ENCODE data around the gene FYN. TPM values are rescaled to one million over a fixed set of nuclear protein-coding genes. Genes with fewer than 3 reads are reported as not detected.

FYN gene
- total and polyA plus RNA-seq, 10 of the 15 experiments (the other 5 are each of a cell fraction or from before 2014, with no cell fraction given), result 51.4 to 247 (median 138) TPM

GRCh38 chr6:111653434-111653833, 219.8 kb downstream of the FYN start (continued):
- no peak for TF ChIP-seq E2F8 (IDR thresholded peaks at IDR 0.05; ENCODE audit: low read depth, partially characterized antibody)
- no peak for TF ChIP-seq HCFC1 (IDR thresholded peaks at IDR 0.05; ENCODE audit: low read length)
- TF ChIP-seq MYC (IDR thresholded peaks at IDR 0.05; ENCODE audit: insufficient read depth, insufficient read length, insufficient replicate concordance, low read length, severe bottlenecking), result no peak
- TF ChIP-seq CREM (IDR thresholded peaks at IDR 0.05; ENCODE audit: low read depth), result no peak

GRCh38 chr6:111652156-111652555, 221.1 kb downstream of the FYN start:
- 0% methylated on average over 5 of the region's 5 CpGs for WGBS (ENCODE audit: insufficient coverage, insufficient replicate concordance, low lambda C conversion rate, missing lambda C conversion rate)
- Histone ChIP-seq H3K9me3 (replicated peaks; ENCODE audit: control insufficient read depth, insufficient read depth, low read length) (no peaks in the 10 kb centered on the region), H2AFZ (ENCODE audit: control insufficient read depth, low read depth, low read length) (no peak overlapping the region), H3K27ac (ENCODE audit: control insufficient read depth, insufficient read depth) (no peak overlapping the region), H3K79me2 (ENCODE audit: control insufficient read depth, insufficient read depth, low read length) (no peaks in the 10 kb centered on the region), H3K9ac (ENCODE audit: control insufficient read depth, insufficient read depth, low read length) (no peak overlapping the region), H3K36me3 (ENCODE audit: control insufficient read depth in 2 of 2, insufficient read depth in 2 of 2, low read length in 1 of 2) (no peaks in the 10 kb centered on the region), H3K27me3 (replicated peaks in 1 of 2; ENCODE audit: control insufficient read depth in 2 of 2, insufficient read depth in 2 of 2, low read length in 1 of 2) (no peaks in the 10 kb centered on the region), H4K20me1 (ENCODE audit: control insufficient read depth, insufficient read depth) (no peaks in the 10 kb centered on the region), H3K4me2 (ENCODE audit: control insufficient read depth, insufficient read depth) (no peak overlapping the region), H3K4me3 (no peak overlapping the region), H3K4me1 (ENCODE audit: control insufficient read depth, insufficient read depth, low read length) (no peaks in the 10 kb centered on the region)
- ChIA-PET SMC1A (ENCODE audit: uncharacterized antibody, unreplicated experiment) (interaction anchor here (1.0 to 1.4 kb wide), 2 partner anchors 47 to 103 kb away, joined by 3 to 7 read pairs; partner anchors contain the start of gene TRAF3IP2), POLR2A (no interaction called here), CTCF (interaction anchor here (1.1 to 1.7 kb wide), 2 partner anchors 51 to 393 kb away, joined by 3 to 5 read pairs; a partner anchor contains a TSS), RAD21 (ENCODE audit: unreplicated experiment) (interaction anchor here (1.2 to 1.4 kb wide), 2 partner anchors 141 to 391 kb away, joined by 3 read pairs; no protein-coding TSS in a partner anchor)
- no peak for FAIRE-seq
- no peak for ATAC-seq
- DNase-seq (ENCODE audit: low read depth, low spot score), result no peak
- BruUV-seq (replicated peaks), result no TSS peak
- intact Hi-C loops (cut with micrococcal nuclease; ENCODE audit: unreplicated experiment) (no loop called here), in situ Hi-C loops (cut with MboI) (no loop called here)
- no peak for TF ChIP-seq SMARCA5 (IDR thresholded peaks at IDR 0.05)
- TF ChIP-seq YY1 (IDR thresholded peaks at IDR 0.05; ENCODE audit: low read depth, low read length), result no peak
- no peak for TF ChIP-seq ZSCAN29 (IDR thresholded peaks at IDR 0.05)
- no peak for TF ChIP-seq STAT3 (IDR thresholded peaks at IDR 0.05; ENCODE audit: low read depth, low read length)
- no peak for TF ChIP-seq EP300 (IDR thresholded peaks at IDR 0.05; ENCODE audit: borderline replicate concordance in 1 of 2, control insufficient read depth in 1 of 2, low read depth in 2 of 2, low read length in 2 of 2)
- TF ChIP-seq ZNF217 (IDR thresholded peaks at IDR 0.05), result no peak
